Sigmoid colon (tissue), 4 donors: ENCODE data around the gene USP49.

Experiments
- POLR2A ChIP-seq, 2 donors: fragments of 450-650 bp; IDR thresholded peaks; one replicate each; pipeline ENCODE4 v1.6.1; 2016; ENCODE audit warnings: antibody characterized with exemption in 2 of 2, mild to moderate bottlenecking in 2 of 2, moderate library complexity in 2 of 2
- POLR2AphosphoS5 ChIP-seq, 4 donors: sonication (generic); formaldehyde crosslinking; IDR thresholded peaks; one replicate each; pipeline ENCODE4 v1.6.1; 2017; ENCODE audit warnings: antibody characterized with exemption in 4 of 4
- TF ChIP-seq, protein P1 (sequence below), 4 experiments: fragments of 450-650 bp in 3 of 4; fragments of 200-600 bp in 1 of 4; IDR thresholded peaks; one replicate each; pipeline ENCODE4 v1.5.1; 2016 to 2019; ENCODE audit warnings: antibody characterized with exemption in 4 of 4, mild to moderate bottlenecking in 3 of 4, moderate library complexity in 2 of 4

- TF ChIP-seq, protein P1, sequence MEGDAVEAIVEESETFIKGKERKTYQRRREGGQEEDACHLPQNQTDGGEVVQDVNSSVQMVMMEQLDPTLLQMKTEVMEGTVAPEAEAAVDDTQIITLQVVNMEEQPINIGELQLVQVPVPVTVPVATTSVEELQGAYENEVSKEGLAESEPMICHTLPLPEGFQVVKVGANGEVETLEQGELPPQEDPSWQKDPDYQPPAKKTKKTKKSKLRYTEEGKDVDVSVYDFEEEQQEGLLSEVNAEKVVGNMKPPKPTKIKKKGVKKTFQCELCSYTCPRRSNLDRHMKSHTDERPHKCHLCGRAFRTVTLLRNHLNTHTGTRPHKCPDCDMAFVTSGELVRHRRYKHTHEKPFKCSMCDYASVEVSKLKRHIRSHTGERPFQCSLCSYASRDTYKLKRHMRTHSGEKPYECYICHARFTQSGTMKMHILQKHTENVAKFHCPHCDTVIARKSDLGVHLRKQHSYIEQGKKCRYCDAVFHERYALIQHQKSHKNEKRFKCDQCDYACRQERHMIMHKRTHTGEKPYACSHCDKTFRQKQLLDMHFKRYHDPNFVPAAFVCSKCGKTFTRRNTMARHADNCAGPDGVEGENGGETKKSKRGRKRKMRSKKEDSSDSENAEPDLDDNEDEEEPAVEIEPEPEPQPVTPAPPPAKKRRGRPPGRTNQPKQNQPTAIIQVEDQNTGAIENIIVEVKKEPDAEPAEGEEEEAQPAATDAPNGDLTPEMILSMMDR (IDR thresholded peaks at IDR 0.05), result peak; percentile 15 to 82 (median 31)
- TF ChIP-seq POLR2AphosphoS5 (IDR thresholded peaks at IDR 0.05), result peak; percentile 25 to 75 (median 56)
- TF ChIP-seq POLR2A (IDR thresholded peaks at IDR 0.05), result no peak
These were observed 108.5 kb downstream of the USP49 start for GRCh38 chr6:41786451-41787218.
